ENCODE results near the gene MTHFD1. TPM values are rescaled to one million over a fixed set of nuclear protein-coding genes. Genes with fewer than 3 reads are reported as not detected.
A peak's percentile ranks its signal among the peaks of the same experiment; 100 is the strongest.

MTHFD1 gene
- total RNA-seq, 1 donor from 2014 or later: 27.9 TPM

DNA sequence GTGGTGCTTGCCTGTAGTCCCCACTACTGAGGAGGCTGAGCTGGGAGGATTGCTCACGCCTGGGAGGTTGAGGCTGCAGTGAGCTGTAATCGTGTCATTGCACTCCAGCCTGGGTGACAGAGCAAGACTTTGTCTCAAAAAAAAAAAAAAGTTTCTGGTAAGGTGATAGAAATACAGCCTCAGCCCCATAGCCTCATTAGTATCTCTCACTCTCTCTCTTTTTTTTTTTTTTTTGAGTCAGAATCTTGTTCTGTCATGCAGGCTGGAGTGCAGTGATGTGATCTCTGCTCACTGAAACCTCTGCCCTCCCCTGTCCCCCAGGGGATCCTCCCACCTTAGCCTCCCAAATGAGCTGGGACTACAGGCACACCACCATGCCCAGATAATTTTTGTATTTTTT lies 19.2 kb downstream of the MTHFD1 start:
- DNase-seq: no peak

DNA sequence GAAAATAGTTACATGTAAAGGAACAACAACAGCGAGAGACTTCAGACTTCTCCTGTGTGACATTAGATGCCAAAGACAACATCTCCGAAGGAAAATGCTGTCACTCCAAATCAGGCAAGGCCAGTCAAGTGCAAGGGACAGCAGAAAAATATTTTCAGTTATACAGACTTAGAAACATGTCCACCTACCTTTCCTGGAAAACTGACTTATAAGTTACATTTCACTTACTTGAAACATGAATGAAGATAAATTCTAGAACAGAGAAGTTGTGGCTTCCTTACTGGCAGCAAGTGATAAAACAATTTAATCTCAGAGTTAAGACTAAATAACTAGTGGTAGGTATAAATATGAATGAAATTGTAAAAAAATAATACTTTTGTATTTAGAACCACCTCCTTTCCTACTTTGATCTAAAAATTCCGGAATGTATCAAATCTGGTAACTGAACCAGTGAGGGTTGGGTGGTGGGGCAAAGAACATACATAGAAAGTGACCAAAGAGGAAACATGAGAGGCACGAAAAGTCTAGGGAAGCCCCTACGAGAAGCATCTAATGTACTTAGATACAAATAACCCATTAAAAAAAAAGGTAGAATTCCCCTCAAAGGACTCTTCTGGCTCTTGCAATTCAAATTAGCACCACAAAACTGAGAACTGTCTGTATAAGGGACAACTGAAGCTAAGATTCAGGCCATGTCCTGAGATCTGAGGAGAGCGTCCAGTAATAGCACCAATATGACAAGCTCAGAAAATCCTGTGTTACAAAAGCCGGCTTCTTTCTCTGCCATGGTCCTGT lies 21.2 kb downstream of the MTHFD1 start:
- DNase-seq: no peak

DNA sequence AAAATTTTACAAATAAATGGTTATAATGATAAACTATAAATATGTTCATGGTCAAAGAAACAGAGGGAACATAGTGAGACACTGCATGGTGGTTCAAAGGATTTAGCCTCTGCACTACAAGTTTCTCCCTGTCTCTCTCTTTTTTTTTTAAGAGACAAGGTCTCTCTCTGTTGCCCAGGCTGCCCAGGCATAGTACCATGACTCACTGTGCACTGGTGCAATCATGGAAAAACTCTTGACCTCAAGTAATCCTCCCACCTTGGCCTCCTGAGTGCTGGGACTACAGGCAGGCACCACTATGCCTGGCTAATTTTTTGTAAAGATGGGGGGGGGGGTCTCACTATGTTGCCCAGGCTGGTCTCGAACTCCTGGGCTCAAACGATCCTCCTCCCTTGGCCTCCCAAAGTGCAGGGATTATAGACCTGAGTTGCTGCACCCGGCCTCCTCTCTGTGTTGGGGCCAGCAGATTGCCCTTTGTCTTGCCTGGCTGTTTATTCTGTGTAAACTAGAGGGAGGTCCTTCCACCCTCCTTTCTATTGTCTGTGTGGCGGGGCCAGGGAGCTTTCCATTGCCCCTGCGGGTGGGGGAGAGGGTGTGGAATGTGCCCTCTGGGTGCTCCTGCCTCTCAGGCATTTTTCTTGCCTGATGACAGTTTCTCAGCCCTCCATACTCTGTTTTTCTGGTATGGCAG lies 22.1 kb downstream of the MTHFD1 start:
- no peak for DNase-seq

DNA sequence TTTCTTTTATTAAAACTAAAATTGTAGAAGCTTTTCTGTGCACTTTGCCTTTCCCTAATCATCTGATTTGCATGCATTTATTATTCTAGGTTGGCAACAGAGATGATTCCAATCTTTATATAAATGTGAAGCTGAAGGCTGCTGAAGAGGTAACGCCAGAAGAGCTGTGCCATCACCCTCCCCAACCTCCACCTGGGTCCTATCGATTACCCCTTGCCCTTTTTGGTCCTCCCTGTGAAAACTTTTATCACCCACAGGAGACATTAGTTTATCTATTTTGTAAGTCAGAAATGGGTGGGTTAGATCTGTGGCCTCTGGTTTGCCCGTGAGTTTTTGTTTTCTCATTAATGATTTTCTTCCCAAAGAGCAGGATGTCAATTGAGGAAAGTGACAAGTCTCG lies 22.8 kb downstream of the MTHFD1 start:
- no peak for DNase-seq

DNA sequence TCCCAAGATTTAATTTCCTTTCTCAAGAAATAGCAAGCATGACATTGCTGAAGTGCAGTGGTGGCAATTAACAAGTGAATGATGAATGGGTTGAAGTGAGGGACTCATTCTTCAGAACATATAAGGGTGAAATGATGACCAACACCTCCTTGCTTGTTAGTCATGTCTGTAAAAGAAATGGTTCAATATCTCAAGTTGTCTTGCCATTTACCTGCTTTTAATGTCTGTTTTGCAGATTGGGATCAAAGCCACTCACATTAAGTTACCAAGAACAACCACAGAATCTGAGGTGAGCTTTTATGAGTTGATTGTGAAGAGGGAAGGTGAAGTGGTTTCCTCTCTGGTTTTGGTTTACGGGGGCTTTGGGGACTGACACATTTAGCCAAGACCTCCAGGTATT lies 24.1 kb downstream of the MTHFD1 start:
- no peak for DNase-seq

DNA sequence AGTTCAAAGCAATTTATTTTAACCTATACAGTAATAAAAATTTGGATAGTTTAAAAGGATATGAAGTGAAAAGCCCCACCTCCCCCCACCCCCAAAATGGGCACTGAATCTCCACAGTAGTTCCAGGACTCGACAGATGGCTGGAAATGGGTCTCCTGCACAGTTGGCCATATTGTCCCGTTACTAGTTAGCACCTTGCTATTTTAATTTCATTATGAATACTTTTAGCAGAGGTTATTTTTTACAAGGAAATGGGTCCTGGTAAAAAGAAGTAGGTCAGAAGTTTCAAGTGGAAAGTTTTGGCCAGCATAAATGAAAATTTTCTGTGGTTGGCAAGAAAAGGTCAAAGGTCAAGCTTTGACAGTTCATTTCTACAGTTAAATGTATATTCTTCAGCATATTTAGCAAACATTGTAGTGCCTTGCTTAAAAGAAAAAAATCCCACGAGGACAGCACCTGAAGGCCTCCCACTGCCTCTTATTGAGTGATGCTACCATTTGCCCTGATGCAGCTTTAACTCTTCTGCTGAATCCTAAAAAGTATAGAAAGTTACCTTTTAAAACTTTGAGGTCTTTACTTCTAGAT lies 28.3 kb downstream of the MTHFD1 start:
- no peak for DNase-seq

DNA sequence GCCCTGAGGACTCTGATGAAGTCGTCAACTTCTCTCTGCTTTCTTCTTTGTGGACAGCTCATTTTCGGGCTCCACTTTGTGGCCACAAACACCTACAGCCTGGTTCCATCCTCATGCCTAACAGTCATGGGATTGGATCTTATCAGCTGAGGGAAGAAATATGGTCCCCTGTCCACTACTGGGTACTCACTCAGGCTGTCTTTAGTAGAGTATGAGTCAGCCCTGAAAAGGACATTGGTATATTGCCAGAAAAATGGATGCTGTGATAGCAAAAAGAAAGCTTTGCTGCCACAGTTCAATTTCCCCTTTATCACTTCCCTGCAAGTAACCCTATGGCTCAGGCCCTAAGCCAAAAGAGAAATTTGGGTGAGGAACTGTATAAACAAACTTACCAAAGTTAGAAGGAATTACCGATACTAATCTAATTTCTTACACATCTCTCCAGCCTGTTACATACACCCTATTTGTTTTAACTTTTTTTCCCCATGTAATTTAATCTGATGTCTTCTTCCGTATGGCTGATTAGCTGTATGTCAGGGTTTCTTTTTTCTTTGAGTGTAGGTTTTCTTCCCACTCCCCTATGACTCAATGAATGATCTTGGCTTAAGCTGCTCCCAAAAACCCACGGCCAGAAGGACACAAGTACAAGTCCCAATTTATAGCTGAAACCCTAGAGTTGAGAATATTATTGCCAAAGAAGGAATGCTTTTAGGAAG lies 29.1 kb downstream of the MTHFD1 start:
- DNase-seq: no peak

DNA sequence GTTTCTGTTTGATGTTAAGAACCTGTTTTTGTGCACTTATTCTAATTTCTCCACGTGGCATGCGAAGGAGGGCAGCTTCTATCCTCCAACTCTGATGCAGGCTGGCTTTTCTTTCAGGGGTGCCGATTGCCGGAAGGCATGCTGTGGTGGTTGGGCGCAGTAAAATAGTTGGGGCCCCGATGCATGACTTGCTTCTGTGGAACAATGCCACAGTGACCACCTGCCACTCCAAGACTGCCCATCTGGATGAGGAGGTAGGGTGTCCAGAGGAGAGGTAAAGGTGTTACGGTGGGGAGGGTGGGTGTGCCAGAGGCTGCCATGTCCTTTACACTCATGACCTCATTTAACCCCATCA lies 29.6 kb downstream of the MTHFD1 start:
- DNase-seq: no peak

DNA sequence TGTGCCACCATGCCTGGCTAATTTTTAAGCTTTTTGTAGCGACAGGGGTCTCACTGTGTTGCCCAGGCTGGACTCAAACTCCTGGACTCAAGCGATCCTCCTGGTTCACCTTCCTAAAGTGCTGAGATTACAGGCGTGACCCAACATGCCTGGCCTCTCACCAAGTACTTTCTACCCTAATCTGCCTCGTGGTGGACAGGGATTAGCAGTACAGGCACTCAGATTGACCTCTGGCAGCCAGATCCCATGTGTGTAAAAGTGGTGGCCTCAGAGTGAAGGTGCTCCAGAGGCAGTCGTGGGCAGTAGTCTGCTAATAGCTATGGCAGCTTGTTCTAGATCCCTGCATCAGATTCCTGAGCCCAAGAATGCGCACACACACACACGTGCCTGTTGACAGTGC lies 30.9 kb downstream of the MTHFD1 start:
- no peak for DNase-seq

DNA sequence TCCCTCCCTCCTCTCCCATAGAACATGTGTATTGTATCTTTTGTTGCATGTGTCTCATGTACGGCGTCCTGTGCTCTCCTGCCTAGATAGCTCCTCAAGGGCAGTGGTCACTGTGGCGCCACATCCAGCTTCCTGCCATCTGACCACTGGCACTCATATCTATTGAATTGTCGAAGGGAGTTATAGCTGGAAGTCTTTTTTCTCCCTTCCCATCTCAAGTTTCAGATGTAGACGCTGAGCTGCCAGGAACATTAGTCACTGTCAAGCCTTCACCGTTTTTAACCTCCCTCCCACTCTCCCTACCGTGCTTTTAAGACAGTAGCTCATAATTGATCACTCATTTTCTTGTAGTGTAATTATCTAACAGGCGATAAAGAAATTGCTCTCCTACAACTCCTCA lies 33.0 kb downstream of the MTHFD1 start:
- DNase-seq: peak; percentile 4

DNA sequence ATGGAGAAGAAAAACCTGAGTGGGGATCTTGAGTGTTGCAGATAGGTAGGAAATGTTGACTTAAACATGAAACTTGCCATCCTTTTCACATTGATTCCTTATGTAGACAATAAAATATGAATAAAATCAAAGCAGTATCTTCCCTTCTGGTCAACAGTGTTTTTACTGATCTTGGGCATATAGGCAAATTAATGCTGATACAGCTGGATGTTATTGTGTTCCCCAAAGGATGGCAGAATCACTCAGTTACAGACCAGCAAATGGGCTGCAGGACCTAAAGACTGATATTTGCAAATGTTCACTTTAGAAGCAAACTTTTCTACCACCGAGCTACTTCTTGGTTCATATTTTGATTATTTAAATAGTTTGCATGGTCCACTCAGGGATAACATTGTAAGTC lies 33.9 kb downstream of the MTHFD1 start:
- DNase-seq: no peak

DNA sequence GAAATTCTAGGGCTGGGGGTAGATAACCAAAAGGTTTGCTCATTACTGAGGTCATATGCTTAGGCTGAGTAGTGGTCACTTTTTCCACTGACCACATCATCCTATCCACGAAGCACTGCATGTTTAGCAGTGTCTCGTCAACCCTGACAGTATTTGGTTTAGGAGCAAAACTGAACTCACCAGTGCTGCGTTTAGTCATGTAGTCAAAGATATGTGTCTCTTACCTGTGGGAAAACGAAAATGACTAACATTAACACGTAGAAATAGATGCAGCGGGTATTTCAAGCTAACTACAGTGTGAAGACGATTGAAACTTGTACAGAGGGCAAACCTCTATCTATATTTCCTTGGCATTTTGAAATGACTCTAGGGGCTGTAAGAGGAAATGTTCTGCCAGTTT lies 34.6 kb downstream of the MTHFD1 start:
- no peak for DNase-seq

DNA sequence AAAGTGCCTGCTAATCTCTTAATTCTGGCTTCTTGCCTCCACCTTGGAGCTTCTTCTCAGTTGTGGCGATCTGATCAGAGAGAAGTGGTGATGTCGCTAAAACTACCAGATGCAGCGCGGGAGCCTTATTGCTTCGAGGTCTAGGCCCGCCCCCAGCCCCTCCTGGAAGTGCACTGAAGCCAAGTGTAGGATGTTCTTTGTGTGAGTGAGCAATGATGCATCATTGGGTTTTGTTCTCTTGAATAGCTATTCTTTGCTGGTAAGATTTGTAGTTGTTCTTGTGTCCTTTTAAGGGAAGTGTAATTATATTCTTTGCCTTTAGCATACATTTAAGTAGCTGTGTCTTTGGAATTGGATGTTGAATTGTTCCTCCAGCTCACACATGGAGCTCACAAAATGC lies 35.8 kb downstream of the MTHFD1 start:
- DNase-seq: peak; percentile 48

DNA sequence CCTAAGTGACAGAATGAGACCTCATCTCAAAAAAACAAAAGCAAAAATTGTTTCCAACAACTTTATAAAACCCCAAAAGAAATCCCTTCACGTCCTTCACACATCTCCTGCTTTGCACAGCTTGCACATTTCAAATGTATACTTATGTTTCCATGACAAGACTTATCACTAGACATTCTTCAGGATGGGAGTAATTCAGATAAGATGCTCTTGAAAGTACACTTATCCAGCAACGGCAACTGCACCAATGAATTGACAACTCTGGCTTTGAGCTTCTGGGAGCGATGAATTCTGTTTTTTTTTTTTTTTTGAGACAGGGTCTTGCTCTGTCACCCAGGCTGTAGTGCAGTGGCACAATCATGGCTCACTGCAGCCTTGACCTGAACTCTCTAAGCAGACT lies 46.4 kb downstream of the MTHFD1 start:
- no peak for DNase-seq

DNA sequence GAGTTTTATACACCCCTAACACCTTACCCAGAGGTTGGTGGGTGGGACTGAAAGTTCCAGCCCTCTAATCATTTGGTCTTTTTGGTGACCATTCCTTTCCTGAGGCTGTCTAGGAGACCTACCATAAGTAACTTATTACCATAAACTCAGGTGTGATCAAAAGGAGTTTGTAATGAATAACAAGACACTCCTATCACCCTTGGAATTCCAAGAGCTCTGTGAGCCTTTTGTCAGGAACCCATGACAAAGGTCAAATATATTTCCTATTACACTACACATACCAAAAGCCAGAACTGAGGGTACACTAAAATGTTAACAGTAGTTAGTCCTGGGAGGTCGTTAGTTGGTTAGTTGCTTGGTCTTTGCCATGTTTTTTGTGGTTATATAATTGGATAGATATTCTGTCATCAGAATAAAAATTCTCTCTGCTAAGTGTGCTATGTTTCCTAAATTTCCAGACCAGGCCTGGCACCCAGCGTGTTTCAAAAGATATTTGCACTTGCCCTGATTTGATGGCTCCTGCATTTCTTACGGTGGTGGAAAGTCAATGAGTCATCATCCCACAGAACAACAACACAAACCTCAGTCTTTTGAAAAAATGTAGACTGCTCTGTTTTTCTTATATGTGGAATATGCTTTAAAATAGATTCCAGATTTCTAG lies 50.2 kb downstream of the MTHFD1 start:
- peak; percentile 4 for DNase-seq

DNA sequence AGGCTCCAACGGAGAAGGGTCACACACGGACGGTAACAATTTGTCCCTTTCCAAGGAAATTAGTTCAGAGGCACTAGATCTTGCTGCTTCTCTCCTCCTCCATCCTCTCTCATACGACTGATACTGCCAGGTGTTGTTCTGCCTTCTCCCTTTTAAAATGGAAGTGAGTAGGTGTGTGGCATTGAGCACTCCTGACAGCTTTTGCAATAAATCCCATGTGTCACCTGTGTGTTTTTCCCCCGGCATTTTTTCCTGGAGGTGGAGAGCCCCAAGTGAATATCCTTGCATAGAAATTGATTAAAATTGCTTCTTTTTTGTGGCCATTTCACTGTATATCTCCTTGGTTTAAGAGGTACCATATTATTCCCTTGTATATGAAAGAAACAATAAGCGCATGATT lies 51.0 kb downstream of the MTHFD1 start:
- DNase-seq: no peak

DNA sequence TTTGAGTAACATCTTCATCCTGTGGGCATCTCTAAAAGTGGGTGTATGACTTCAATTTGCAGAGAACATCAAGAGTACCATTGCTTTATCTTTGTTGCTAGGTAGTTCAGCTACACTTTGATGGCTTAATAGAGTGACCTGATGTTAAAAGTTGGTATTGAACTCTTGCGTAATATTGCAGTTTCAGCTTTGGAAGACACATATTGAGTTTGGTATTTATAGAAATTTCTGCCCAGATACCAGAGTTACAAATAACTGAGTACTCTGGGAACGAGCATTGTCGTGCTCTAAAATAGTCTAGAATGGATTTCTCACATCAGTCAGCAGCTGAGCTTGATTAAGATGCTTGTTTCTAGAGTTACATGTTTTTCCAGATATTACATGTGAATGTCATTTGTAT lies 52.3 kb downstream of the MTHFD1 start:
- no peak for DNase-seq

DNA sequence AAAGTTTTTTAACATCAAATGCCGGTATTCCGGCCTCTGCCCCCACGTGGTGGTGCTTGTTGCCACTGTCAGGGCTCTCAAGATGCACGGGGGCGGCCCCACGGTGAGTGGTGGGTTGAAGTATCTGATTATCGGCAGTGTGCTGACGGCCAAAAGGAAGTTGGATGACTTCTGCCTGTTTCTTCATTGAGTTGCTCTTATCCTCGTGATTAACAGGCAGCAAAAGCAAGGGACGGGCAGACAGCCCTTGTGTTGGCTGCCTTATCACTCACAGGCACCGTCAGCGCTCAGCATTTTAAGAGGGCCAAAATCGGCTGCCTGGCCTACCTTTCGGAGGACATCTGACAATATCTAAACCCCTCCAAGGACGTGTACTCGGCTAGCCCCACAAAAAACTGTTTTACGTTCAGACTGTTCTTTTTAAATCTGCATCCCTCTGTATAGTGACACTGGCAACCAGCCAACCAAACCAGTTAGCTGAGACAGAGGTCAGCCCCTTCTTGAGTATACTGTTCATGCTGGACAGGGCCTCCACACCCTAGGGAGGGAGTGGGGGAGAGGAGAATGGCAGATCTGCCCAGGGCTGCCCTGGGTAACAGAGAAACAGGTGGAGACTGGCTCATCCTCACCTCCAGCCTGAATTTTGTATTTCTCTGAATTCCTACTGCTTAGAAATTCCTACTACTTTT lies 54.3 kb downstream of the MTHFD1 start:
- no peak for DNase-seq

DNA sequence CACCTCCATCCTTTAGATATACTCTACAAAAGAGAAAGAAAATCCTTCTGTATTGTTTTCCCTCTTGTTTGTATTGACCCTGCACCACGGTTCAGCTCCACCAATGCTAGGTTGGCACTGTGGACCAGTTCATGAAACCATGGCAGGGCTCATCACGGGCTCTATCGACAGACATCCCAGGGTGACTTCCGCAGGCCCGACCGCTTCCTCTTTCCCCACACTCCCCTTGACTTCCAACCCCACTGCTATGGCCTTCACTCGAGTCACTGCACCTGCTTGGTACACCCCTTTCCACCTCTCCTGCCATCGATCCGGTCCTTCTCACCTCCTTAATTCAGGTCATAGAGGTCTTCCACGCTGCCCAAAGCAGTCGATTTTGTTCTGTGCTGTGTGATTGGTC lies 56.0 kb downstream of the MTHFD1 start:
- DNase-seq: no peak

DNA sequence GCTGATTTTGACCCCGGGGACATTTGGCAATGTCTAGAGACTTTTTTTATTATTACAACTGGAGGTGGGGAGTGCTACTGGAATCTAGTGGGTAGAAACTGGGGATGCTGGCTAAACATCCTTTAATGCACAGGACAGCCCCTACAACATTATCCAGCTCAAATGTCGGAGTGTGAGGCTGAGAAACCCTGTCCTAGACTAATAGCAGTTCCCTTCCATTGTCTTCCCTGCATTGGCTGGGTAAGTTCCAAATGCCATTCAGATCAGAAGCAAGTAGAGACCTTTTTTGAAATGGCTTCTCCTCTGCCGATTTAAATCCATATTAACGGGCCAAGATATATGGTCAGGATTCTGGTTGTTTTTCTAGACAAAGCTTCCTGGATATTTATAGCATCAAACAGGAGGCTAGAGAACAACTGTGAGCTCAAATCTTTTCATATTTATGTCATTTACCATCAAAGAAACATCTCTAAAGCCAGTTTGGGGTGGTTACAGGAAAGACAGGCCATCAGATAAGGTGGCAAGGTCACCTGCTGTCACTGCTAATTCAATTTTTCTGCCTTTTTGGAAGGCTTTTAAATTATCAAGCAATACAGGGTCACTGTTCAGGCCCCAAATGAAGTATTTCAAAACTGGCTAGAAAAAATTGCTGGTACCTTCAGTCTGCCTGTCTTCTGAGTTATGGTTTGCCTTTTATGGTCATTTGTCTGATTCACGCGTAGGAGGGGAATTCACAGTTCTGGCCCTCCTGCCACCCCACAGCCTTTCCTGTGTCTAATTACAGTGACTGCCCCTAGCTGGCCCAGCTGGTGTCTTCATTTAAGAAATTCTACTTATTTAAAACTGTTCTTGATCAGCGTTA lies 57.1 kb downstream of the MTHFD1 start:
- DNase-seq: peak; percentile 12

All from occipital lobe (tissue), 2 donors.